OCI-LY7 (cell line): ENCODE results near the gene TMEM150C.

Experiments used
- CTCF ChIP-seq: fragments of 200-600 bp; sonication (generic); conservative IDR thresholded peaks from 2 replicates; pipeline ENCODE4 v1.5.1; 2014; ENCODE audit warnings: mild to moderate bottlenecking, antibody characterized with exemption, low read length, moderate library complexity, mixed read lengths
- EZH2phosphoT487 ChIP-seq: fragments of 200-600 bp; sonication (generic); IDR thresholded peaks from 2 replicates; pipeline ENCODE4 v1.6.1; 2018; ENCODE audit warnings: low read depth, borderline replicate concordance, mild to moderate bottlenecking, mixed run types, antibody characterized with exemption, low read length, moderate library complexity, mixed read lengths

DNA sequence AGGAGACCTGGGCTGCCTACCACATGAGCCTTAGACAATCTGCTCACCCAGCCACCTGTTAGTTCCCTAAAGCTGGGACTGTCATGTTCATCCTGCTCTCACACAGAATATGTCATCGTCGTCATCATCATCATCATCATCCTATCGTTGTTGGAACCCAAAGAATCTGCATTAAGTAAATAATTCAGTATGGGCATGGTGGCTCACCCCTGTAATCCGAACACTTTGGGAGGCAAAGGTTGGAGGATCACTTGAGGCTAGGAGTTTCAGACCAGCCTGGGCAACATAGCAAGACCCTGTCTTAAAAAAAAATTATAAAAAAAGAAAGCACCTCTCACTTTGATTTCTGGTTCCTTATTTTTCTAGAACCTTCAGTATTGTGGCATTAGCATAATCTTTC, 125.0 kb downstream of the TMEM150C start:
- TF ChIP-seq CTCF: no peak
- TF ChIP-seq EZH2phosphoT487: no peak
